Right atrium auricular region (tissue), 2 donors: ENCODE data around the gene CAB39. TPM values are rescaled to one million over a fixed set of nuclear protein-coding genes. Genes with fewer than 3 reads are reported as not detected.

Experiments
- DNase-seq: peaks from one replicate; pipeline ENCODE4 v3.0.0-alpha.2; 2019; ENCODE audit warnings: low spot score
- H3K27ac ChIP-seq, 2 donors: fragments of 200-600 bp; sonication (generic); 1 replicate in 1 of 2; 2 replicates in 1 of 2; pipeline ENCODE4 v1.5.1; 2016 to 2019
- H3K27me3 ChIP-seq, 2 donors: fragments of 200-600 bp; sonication (generic); one replicate each; pipeline versions ENCODE4 v1.5.1 to v1.6.0; 2017 to 2019
- H3K36me3 ChIP-seq: fragments of 200-600 bp; sonication (generic); one replicate; pipeline ENCODE4 v1.5.1; 2016
- H3K4me1 ChIP-seq, 2 donors: fragments of 200-600 bp; sonication (generic); one replicate each; pipeline versions ENCODE4 v1.5.1 to v1.6.0; 2017 to 2019
- H3K4me3 ChIP-seq, 2 donors: fragments of 200-600 bp; sonication (generic); 1 replicate in 1 of 2; 2 replicates in 1 of 2; pipeline ENCODE4 v1.5.1; 2017 to 2019; ENCODE audit warnings: mild to moderate bottlenecking in 1 of 2, moderate library complexity in 1 of 2
- H3K9me3 ChIP-seq, 2 donors: fragments of 200-600 bp; sonication (generic); one replicate each; pipeline ENCODE4 v1.5.1; 2019
- CTCF ChIP-seq, 2 donors: fragments of 200-600 bp; sonication (generic); IDR thresholded peaks; one replicate each; pipeline ENCODE4 v1.5.1; 2019; ENCODE audit warnings: antibody characterized with exemption in 2 of 2
- total RNA-seq, 2 donors: library from RNA; depleted of rRNA; stranded (reverse); fragments of >200 nt; gene quantifications; one replicate each; pipeline ENCODE4 v1.1.0, GENCODE V29; 2016

CAB39 gene
- total RNA-seq, 2 donors from 2014 or later: 66.1 to 81.5 TPM

GRCh38 chr2:230684270-230685168, 28.1 kb upstream of the CAB39 start:
- TF ChIP-seq CTCF (IDR thresholded peaks at IDR 0.05): no peak
- peaks cover 0 to 13% of the 10 kb centered on the region in 2 donors for H3K4me1 ChIP-seq
- no peaks in the 10 kb centered on the region for H3K27me3 ChIP-seq
- no peak overlapping the region for H3K27ac ChIP-seq
- DNase-seq: no peak
- no peaks in the 10 kb centered on the region for H3K9me3 ChIP-seq
- no peaks in the 10 kb centered on the region for H3K36me3 ChIP-seq
- no peak overlapping the region for H3K4me3 ChIP-seq

- TF ChIP-seq CTCF (IDR thresholded peaks at IDR 0.05): no peak
These were observed 27.5 kb upstream of the CAB39 start for GRCh38 chr2:230685178-230685577.

GRCh38 chr2:230687498-230687897, 25.1 kb upstream of the CAB39 start:
- Histone ChIP-seq H3K4me1 (peaks cover 0 to 10% of the 10 kb centered on the region in 2 donors), H3K27me3 (no peaks in the 10 kb centered on the region), H3K36me3 (no peaks in the 10 kb centered on the region), H3K9me3 (no peaks in the 10 kb centered on the region), H3K4me3 (no peak overlapping the region), H3K27ac (no peak overlapping the region)
- DNase-seq: no peak
- no peak for TF ChIP-seq CTCF (IDR thresholded peaks at IDR 0.05)

More at GRCh38 chr2:230685178-230685577, 27.5 kb upstream of the CAB39 start:
- Histone ChIP-seq H3K27me3 (no peaks in the 10 kb centered on the region), H3K4me3 (no peak overlapping the region), H3K36me3 (no peaks in the 10 kb centered on the region), H3K27ac (no peak overlapping the region), H3K9me3 (no peaks in the 10 kb centered on the region), H3K4me1 (peaks cover 0 to 17% of the 10 kb centered on the region in 2 donors)
- DNase-seq: no peak

GRCh38 chr2:230688490-230688889, 24.2 kb upstream of the CAB39 start:
- no peaks in the 10 kb centered on the region for H3K9me3 ChIP-seq
- no peaks in the 10 kb centered on the region for H3K36me3 ChIP-seq
- peaks cover 0 to 10% of the 10 kb centered on the region in 2 donors for H3K4me1 ChIP-seq
- no peak for DNase-seq
- H3K4me3 ChIP-seq: no peak overlapping the region
- H3K27ac ChIP-seq: no peak overlapping the region
- no peak for TF ChIP-seq CTCF (IDR thresholded peaks at IDR 0.05)
- no peaks in the 10 kb centered on the region for H3K27me3 ChIP-seq

GRCh38 chr2:230690439-230690838, 22.2 kb upstream of the CAB39 start:
- no peak for DNase-seq
- TF ChIP-seq CTCF (IDR thresholded peaks at IDR 0.05): no peak
- H3K27ac ChIP-seq: no peak overlapping the region

More at GRCh38 chr2:230690439-230690838, 22.2 kb upstream of the CAB39 start:
- H3K4me3 ChIP-seq: no peak overlapping the region
- no peaks in the 10 kb centered on the region for H3K36me3 ChIP-seq
- H3K4me1 ChIP-seq: peaks cover 0 to 10% of the 10 kb centered on the region in 2 donors
- H3K9me3 ChIP-seq: no peaks in the 10 kb centered on the region
- H3K27me3 ChIP-seq: no peaks in the 10 kb centered on the region
